HepG2 (cell line): ENCODE measurements around the gene GCH1.

Experiments used
- CEBPB ChIP-seq: IDR thresholded peaks from 2 replicates; pipeline ENCODE4 v1.6.1; 2011; ENCODE audit warnings: low read depth, low read length, improper control_type of control experiment, borderline replicate concordance
- CTCF ChIP-seq: sonication (generic); formaldehyde crosslinking; IDR thresholded peaks from 2 replicates; pipeline ENCODE4 v1.5.0; 2020; ENCODE audit warnings: mild to moderate bottlenecking, missing genetic modification reagents, moderate library complexity
- EP300 ChIP-seq, 3 experiments: sonication (generic) in 1 of 3; formaldehyde crosslinking in 1 of 3; IDR thresholded peaks; 2 replicates each; pipeline versions ENCODE4 v1.5.1 to v1.6.1; 2011 to 2020; ENCODE audit warnings: low read depth in 2 of 3, low read length in 2 of 3, borderline replicate concordance in 1 of 3, improper control_type of control experiment in 1 of 3, mild to moderate bottlenecking in 1 of 3, missing genetic modification reagents in 1 of 3, moderate library complexity in 1 of 3
- JARID2 ChIP-seq: sonication (generic); formaldehyde crosslinking; IDR thresholded peaks from 2 replicates; pipeline ENCODE4 v1.8.1; 2023; ENCODE audit warnings: missing genetic modification reagents, inconsistent platforms; ENCODE audit not compliant: insufficient replicate concordance
- JUNB ChIP-seq: sonication (generic); formaldehyde crosslinking; IDR thresholded peaks from 2 replicates; pipeline ENCODE4 v1.8.0; 2022; ENCODE audit warnings: missing genetic modification reagents, mild to moderate bottlenecking, borderline replicate concordance
- MAFF ChIP-seq: IDR thresholded peaks from 2 replicates; pipeline ENCODE4 v1.6.1; 2011; ENCODE audit warnings: low read depth, low read length, improper control_type of control experiment
- NFATC3 ChIP-seq: sonication (generic); formaldehyde crosslinking; IDR thresholded peaks from 2 replicates; pipeline ENCODE4 v1.5.1; 2020; ENCODE audit warnings: mild to moderate bottlenecking, missing genetic modification reagents
- ZNF784 ChIP-seq: sonication (generic); formaldehyde crosslinking; IDR thresholded peaks from 2 replicates; pipeline ENCODE4 v1.5.1; 2020; ENCODE audit warnings: missing genetic modification reagents, mild to moderate bottlenecking, borderline replicate concordance

GRCh38 chr14:54889919-54890318, 12.7 kb downstream of the GCH1 start:
- TF ChIP-seq ZNF784 (CRISPR knock-in tag), result no peak
- TF ChIP-seq CTCF (CRISPR knock-in tag), result no peak
- TF ChIP-seq JUNB (CRISPR knock-in tag), result no peak
- no peak for TF ChIP-seq NFATC3 (CRISPR knock-in tag)
- no peak for TF ChIP-seq EP300 (IDR thresholded peaks at IDR 0.05; ENCODE audit: low read depth in 2 of 2, low read length in 2 of 2)
- TF ChIP-seq EP300 (CRISPR knock-in tag; IDR thresholded peaks at IDR 0.05; ENCODE audit: borderline replicate concordance), result no peak
- no peak for TF ChIP-seq MAFF
- no peak for TF ChIP-seq CEBPB
- TF ChIP-seq JARID2, result no peak
